ENCODE measurements around the gene ARL15.

GRCh38 chr5:54282876-54283275 lies 27.5 kb downstream of the ARL15 start:
- TF ChIP-seq POLR2AphosphoS5 (IDR thresholded peaks at IDR 0.05; ENCODE audit: borderline replicate concordance, low read depth, low read length): no peak
- TF ChIP-seq FOXP2 (optimal IDR thresholded peaks at IDR 0.05; ENCODE audit: control extremely low read depth, extremely low read length, insufficient read depth): no peak
- TF ChIP-seq EZH2 (IDR thresholded peaks at IDR 0.05): no peak
